NCI-H2227 (cell line): ENCODE data around the gene MYO16.
"Not testable (repeated sequence)": the region's sequence is repeated elsewhere in the genome, so short reads cannot be mapped to it uniquely, and the experiment has no call there.

Source experiments
- DNase-seq: peaks from one replicate; lab custom pipeline; 2025; ENCODE audit not compliant: unreplicated experiment; lab: John Stamatoyannopoulos, UW

The MYO16 gene

DNA sequence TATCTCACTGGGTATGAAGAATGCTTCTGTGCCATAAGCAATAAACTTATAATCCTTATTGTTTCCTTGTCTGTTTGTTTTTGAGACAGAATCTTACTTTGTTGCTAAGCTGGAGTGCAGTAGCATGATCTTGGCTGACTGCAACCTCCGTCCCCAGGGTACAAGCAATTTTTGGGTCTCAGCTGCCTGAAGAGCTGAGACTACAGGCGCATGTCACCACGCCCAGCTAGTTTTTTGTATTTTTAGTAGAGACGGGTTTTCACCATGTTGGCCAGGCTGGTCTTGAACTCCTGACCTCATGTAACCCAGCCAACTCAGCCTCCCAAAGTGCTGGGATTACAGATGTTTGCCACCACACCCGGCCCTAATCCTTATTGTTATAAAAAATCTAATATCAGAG, 112.5 kb downstream of the MYO16 start:
- DNase-seq: no peak

DNA sequence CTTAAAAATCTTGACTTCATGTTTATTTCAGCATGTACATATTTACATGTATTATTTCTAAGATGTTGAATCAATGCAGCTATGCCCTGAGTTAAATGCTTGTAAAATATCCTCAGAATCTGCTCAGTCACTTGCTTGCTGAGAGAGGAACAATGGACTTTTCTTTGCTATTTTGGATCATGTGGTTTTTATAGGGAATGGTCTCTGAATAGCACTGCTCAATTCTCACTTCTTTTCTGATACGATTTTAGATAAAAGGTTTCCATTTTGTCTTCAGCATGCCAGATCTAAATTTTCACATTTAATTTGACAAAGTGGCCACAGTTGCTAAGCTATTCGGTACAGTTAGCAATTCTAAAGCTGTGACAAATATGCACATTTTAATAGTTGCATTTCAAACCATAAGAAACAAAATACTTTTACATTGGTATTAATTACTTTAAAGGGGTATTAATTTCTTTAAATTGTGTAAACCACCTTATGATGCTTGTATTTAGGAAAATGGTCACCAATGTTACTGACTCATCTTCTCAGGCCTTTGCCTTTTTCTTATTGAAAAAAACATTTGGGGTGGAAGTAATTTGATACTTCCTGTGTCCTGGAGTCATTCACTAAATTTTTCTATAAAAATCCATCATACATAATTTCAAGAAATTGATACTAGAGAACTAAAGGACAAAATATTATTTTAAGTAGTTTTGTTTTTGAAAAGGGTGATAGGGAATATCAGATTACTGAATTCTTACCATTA, 113.5 kb downstream of the MYO16 start:
- DNase-seq: no peak

DNA sequence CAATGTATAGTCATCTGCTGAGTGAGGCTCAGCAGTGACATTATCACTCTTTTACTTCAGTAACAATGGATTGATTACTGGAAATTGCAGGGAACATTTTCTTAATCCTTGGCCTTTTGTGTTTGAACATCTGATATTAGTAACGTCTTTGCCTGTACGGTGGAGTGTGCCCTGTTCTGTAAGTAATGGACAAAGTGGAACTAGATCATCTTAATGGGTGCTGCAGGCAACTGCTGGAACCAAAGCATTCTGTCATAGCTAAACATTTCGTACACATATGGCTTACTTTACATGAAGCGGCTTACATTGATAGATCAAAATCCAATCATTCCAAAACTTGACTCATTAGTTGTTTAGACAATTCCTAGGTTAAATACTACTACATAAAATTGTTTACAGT, 114.1 kb downstream of the MYO16 start:
- no peak for DNase-seq

DNA sequence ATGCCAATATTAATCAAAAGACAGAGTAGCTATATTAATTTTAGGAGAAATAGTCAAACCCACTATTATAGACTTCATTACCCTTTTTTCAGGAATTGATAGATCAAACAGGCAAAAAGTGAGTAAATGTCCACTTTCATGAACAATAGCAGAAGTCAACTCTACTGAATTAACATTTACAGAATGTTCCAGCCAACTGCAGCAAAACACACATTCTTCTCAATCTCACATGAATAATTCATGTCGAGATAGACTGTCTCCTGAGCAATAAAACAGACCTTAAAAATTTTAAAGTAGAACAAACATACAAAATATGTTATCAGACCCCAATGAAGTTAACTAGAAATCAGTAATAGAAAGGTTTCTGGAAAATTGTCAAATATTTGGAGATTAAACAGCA, 118.4 kb downstream of the MYO16 start:
- no peak for DNase-seq

DNA sequence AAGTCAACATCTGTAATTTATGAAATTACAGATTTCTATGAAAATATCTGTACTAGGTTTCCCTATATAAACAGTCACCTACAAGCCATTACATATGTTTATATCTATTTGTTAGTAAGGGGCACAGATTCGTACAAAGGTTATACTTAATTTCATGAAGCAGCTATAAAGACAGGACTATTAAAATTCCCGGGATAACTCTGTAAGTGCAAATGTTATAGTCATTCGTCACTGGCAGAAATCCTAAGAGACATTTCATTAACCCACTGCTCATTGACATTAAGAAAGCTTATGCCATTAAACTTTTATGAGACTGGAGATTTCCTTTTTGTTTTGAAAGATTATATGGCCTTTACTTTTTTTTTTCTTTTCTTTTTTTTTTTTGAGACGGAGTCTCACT, 122.9 kb downstream of the MYO16 start:
- no peak for DNase-seq

DNA sequence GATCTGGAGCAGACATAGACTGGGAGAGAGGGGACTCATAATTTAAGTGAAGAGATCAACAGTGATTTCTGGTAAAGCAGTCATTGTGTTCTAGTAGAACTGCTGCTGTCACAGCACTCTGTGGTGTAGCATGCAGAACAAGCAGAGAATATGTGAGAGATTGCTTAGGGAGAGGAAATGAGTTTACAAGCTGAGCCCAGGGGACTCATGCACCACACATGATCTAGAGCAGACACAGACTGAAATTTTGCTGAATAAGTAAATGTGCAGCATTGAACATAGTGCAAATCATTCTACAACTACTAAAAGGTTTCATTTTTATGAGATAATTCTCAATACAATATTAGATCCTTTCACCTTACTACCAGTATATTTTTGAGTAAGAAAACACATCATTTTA, 125.7 kb downstream of the MYO16 start:
- no peak for DNase-seq

DNA sequence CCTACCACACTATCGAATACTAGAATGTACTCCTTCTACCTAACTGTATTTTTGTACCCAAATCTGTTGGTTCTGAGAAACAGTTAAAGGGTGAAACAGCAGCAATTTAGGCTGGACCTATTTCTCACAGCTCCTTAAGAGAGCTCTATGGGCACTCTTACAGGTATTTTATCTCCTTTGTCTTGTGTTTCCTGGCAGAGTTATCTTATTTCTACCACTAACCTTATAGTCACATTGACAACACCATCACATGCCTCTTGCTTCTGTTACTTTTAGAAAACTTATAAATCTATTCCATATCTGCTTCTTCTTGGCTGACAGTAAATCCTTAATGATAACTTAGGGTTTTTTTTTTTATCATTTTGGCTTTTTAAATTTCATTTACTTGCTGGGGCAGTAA, 130.7 kb downstream of the MYO16 start:
- DNase-seq: no peak

DNA sequence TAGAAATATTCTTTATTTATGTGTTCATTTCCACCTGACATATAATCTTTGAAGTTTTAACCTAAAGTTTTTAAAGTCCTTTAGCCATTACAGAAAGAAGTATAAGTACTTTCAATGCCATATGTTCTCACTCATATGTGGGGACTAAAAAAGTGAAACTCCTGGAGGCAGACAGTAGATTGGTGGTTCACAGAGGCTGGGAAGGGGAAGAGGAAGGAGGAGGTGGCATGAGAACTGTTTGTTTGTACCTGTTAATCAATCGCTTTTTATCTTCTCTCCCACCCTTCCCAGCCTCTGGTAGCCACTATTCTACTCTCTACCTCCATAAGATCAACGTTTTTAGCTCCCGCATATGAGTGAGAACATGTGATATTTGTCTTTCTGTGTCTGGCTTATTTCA, 131.1 kb downstream of the MYO16 start:
- DNase-seq: no peak

DNA sequence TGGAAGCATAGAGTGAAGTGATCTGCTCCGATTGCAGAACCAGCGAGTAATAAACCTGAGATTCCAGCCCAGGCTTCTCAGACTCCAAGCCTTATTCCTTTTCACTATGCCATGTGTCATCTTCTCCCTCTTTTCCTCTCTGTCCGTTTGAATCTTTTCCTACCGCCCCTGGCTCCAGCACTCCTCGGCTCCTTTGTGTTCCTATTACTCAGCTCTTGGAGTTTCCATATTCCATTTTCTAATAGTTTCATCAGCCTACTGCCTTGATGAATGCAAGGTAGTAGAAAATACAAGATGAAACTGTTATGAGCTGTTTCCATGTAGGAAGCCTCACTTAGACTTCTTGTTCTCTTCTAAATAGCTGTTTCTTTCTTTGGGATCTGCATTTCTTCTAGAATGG, 138.6 kb downstream of the MYO16 start:
- DNase-seq: no peak

DNA sequence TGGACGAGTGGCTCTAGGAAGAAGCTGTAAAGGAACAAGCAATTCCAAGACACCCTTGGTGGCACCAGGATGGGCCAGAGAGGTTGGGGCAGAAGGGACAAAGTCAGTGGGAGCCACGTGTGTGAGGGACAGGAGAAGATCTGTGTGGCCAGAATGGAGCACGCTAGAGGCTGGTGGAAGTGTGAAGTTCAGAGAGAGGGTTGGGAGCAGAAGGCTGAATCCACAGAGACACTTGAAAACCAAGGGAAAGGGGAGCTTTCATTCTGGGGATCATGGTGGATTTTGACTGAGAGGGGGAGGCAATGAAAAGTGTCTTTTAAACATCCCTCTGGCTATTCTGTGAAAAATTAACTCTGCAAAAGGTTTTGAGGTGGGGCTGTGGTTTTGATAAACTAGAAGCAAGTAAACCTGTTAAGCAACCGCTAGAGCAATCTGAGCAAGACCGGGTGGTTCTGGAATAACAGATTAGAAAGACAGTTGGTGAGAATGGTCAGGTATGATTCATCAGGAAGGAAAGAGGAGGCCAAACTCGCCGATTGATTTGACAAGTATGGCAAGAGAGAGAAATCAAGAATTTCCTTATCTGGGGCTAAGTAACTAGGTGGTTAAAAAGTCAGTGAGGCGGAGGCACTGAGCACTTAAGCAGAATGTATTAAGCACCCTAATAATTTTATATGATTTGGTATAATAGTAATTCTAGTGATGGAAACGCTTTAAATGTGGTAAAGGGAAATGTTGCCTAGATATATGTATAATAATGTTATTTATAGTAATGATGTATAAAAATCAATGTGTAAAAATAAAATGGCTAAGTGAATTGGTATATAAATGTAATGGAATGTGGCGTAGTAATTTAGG, 140.0 kb downstream of the MYO16 start:
- DNase-seq: no peak

DNA sequence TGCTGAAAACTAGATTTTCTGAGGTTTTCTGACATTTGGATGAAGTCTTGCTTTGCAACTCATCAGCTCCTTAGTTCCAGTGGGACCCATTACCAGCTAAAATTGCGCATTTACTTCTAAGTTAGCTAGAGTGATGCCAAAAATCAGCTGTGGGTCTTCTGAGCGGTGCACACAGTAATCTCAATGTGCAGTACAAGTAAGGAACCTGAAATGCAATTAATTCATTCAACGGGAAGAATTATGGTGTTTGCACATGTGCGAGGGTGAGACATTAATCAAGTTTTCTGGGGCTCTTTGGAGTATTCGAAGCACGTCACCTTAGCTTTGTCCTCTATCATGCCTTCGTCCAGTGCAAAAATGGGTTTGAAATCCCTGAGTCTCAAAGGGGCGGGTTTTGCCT, 146.2 kb downstream of the MYO16 start:
- DNase-seq: no peak

DNA sequence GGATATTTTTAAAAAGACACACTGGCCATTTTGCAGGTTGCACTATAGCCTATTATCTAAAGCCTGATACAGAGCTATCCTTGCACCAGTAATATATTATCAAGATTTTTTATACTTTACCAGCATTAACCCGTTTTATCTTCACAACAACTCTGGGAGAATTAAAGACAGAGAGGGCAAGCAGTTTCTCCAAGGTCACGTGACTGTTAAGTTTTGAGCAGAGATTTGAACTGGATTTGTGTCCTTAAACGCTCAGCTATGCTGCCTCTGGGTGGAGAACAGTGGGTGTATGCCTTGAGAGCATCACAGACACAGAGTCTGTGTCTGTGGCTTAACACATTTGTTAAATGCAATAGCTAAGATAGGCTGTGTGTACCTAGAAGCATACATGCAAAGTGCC, 147.2 kb downstream of the MYO16 start:
- no peak for DNase-seq

DNA sequence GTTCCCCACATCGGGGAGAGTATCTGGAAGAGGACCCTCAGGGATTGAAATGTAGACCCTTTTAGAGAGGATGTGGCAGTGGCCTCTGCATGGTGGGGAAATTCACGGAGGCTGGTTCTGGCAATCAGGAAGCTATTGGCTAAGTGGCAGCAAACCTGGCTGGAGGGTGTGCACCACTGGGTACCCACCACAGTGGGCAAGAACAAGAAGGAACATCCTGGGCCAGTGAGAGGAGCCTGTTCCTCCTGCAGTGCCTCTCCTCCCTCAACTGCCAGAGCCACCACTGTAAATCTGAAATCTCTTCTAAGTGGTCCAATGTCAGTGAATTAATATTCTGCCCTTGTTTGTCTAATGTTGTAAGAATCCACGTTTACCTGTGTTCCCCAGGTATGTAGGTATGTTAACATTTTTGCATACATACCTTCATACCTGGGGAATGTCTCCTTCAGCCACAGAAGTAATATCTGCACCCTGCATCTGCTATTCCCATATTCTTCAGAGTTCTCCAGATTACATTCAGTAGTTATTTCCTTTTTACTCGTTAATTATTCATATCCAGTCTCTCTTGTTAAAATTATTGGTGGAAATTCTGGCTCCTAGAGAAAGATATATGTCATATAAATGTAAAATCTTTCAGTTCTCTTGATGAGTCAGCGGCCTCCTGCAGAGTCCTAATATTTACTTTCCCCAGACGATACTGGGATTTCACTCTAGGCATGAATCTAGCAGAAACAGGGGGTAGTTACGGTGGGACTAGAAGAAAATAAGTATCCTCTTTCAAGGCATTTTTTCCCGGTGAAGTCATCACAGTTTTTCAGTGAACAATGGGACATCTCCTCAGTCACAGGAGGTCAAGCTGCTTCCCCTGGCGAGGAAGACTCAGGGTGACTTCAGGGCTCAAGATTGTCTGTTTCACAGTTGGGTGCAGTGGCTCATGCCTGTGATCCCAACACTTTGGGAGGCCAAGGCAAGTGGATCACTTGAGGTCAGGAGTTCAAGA, 148.3 kb downstream of the MYO16 start:
- no peak for DNase-seq

DNA sequence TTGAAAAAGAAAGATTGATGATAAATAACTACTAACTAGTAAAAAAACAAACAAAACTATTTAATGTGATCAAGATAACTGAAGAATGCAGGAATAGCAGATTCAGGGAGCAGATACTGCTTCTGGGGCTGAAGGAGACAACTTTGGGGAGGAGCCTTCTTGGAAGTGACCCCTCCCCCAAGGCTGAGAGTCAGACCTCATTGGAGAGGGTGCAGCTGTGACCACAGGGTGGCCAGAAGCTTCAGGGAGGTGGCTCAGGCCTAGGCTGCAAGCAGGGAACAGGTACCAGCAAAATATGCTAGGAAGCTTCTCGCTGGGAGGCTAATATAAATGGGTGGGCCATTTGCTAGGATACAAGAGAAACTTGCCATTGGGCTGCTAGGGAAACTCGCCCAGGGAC, 149.9 kb downstream of the MYO16 start:
- no peak for DNase-seq

DNA sequence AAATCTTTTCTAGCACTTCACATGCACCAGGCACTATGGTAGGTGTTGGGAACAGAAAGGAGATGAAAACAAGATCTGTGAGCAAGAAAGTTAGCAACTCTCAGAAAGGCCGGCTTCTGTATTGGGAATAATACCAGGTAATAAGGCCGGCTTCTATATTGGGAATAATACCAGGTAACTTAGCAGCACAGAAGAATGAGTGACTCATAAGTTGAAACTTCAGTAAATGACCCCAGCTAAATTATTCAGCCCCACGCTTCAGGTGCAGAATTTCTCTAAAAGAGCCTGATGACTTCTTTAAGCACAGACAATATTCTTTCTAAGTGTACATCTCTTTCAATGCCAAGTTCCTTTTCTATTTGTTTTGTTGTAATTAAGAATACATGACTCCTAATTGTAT, 151.3 kb downstream of the MYO16 start:
- no peak for DNase-seq

DNA sequence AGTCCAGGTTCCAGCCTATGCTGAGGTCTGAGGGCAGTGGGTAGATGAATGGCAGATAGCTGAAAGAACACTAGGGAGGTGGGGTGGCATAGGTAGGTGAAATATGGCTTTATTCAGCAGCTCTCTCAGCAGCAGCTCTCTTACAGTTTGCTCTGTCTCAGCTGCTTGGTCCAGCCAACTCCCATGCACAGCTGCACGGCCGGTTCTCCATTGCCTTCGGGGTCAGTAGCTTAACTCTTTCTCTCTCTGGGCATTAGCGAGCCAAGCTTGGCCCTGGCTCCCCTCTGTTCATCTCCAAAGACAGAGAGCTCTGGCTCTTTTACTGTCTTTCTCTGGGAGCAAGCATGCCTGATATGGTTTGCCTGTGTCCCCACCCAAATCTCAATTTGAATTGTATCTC, 151.9 kb downstream of the MYO16 start:
- DNase-seq: no peak

DNA sequence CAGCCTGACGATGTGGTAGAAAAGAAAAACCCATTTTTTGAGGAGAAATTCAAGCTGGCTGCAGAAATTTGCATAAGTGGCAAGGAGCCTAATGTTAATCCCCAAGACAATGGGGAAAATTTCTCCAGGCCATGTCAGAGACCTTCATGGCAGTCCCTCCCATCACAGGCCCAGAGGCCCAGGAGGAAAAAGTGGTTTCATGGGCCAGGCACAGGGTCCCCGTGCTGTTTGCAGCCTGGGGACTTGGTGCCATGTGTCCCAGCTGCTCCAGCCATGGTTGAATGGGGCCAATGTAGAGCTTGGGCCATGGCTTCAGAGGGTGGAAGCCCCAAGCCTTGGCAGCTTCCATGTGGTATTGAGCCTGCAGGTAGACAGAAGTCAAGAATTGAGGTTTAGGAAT, 153.1 kb downstream of the MYO16 start:
- not testable (repeated sequence) for DNase-seq

DNA sequence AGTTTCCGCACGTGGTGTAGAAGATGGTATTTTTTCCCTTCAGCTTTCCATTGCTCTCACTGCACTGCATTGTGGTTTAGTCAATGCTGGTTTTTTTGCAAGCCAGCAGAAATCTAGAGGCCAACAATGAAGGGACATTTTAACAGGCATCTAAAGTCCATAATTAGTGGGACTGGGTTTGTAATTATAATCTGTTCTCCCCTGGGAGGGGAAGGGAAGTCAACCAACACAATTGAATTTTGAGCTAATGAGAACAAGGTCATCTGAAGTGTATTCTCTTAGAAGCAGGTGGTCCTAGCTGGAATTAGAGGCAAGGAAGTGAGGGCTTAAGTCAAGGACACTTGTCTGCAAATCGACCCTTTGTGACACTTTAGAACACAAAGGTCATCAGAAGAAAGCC, 156.4 kb downstream of the MYO16 start:
- no peak for DNase-seq

DNA sequence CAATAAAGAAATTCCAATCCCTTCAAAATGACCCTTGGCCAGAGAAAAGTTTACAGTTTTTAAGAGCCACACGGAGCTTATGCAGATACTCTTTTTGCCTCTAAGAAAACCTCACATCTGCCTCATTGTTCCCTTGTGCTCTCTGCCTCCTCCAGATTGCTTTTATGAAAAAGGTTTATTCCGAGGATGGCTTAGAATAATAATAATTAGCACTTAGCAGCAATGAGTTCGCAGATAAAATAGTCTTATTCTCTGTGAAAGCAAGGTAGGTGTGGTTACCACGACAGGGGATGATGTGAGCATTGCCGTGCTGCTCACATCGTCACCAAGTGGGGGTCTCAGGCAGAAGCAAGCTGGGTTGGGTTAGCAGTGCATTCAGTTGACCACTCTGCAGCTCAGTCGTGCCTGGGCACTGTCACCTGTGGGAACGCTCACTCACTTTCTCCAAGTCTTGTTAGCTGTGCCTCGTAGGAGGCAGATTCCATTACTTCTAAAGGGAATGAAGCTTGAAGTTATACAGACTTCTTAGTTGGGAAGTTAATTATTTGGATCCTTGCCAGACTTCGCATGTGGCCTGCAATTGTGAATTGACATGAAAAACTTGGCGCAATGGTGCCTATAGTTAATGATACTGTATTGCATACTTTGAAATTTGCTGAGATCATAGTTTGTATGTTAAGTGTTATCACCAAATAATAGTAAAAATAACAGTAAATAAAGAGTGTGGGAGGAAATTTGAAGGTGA, 157.2 kb downstream of the MYO16 start:
- DNase-seq: no peak

DNA sequence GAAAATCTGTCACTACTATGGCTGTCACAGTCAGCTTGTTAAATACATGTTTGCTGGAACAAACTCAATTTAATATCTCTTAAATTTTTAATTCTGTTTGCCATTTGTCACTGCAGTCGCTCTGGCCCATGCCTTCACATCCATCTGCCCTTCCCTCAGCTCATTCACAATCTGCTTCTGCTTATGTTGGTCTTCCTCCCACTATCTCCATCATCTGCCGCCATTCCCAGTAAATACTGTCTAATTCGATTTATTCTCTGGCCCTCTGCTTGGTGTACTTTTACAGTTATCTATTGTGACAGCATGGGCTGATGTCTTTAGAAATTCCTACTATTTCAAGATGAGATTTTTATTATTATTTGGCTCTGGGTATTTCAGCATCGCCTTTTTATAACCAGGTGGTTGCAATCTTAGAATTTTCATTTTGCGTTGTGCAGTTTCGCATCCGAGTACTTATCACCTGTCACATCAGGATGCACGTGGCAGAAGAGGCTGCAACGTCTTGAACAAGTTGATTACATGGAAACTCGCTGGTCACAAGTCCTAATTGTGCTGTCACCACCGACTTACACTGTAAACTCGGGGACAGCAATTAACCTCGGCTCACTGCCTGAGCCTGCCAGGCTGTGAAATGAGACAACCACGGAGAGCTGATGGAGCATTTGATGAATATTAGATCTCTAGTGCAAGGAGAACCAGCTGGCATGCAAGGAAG, 158.4 kb downstream of the MYO16 start:
- DNase-seq: no peak
